Activated T-cell treated with anti-CD3 and anti-CD28 coated beads, Interleukin-2, amount 50 U/mL, for 4 hours (primary cell): Measurements from ENCODE around the gene SDK2. TPM values are rescaled to one million over a fixed set of nuclear protein-coding genes. Genes with fewer than 3 reads are reported as not detected.

Experiments
- ATAC-seq, 2 donors: fragments of 200-7000 bp; cut with Tn5 transposase; one replicate each; pipeline ENCODE4 v1.10.0; 2021
- DNase-seq: peaks from one replicate; pipeline ENCODE4 v3.0.0-alpha.2; 2020
- H3K27me3 Mint-ChIP-seq: one replicate; pipeline ENCODE4 v1.8.0; 2021; ENCODE audit warnings: low read depth, mixed read lengths
- H3K36me3 Mint-ChIP-seq: one replicate; pipeline ENCODE4 v1.8.0; 2022; ENCODE audit warnings: mixed read lengths; ENCODE audit not compliant: insufficient read depth
- H3K4me1 Mint-ChIP-seq: one replicate; pipeline ENCODE4 v1.8.0; 2021; ENCODE audit warnings: low read depth, mixed read lengths
- H3K4me3 Mint-ChIP-seq: one replicate; pipeline ENCODE4 v1.8.0; 2021; ENCODE audit warnings: mild to moderate bottlenecking, moderate library complexity, mixed read lengths
- H3K9me3 Mint-ChIP-seq: one replicate; pipeline ENCODE4 v1.8.0; 2021; ENCODE audit warnings: mixed read lengths
- total RNA-seq, 3 donors: library from RNA; stranded (reverse); gene quantifications; one replicate each; pipeline ENCODE4 v1.2.1, GENCODE V29; 2021

Gene SDK2
- total RNA-seq, 3 donors from 2014 or later, result 0.08 to 0.20 (median 0.08) TPM

DNA sequence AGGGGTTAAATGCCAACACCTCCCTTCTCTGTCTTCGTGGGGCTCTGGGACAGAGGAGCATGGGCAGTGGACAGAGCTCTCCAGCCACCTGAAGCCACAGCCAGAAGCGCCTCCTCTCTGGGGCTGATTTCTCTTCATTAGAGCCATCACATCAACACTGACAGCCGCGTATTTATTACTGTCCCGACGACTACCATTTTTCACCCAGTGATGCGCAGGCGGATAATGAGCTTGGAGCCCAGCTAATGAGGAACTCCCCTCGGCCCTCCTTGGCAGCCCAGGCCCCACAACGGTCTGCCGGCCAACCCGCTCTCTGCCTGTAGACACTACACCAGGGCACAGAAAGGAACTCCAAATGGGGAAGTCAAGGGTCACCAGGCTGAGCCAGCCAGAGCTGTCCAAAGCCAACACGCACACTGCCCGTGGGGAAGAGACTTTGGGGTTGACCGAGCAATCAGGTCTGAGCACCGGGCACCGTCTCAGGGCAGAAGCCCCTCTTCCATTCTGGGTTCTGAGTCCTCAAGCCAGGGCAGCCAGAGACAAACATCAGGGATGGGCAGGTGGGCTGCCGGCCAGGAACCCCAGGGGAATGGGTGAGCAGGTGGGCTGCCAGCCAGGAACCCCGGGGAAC is 13.2 kb downstream of the SDK2 start:
- no peaks in the 10 kb centered on the region for H3K36me3 Mint-ChIP-seq
- no peaks in the 10 kb centered on the region for H3K9me3 Mint-ChIP-seq
- no peaks in the 10 kb centered on the region for H3K27me3 Mint-ChIP-seq
- no peak overlapping the region for H3K4me3 Mint-ChIP-seq
- no peaks in the 10 kb centered on the region for H3K4me1 Mint-ChIP-seq
- ATAC-seq (no peak), DNase-seq (no peak)

DNA sequence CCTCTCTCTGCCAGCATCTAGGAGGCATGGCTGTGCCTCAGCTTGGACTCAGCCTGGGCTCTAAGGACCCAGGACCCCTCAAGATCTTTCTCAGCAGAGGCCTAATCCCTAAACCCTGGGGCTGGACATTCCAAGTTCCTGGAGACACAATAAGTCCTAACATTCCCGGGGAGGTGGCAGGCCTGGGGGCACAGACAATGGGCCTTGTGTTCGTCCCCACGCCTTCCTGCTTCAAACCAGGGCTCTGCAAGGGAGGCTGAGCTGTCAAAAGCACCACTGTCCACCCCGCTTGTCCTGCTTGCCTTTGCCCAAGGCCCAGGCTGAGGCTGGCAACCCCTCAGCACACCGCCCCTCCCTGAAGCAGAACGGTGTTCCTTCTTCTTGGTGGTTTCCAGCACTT is 13.7 kb downstream of the SDK2 start:
- Mint-ChIP-seq H3K36me3 (no peaks in the 10 kb centered on the region), H3K4me1 (no peaks in the 10 kb centered on the region), H3K4me3 (no peak overlapping the region), H3K27me3 (no peaks in the 10 kb centered on the region), H3K9me3 (no peaks in the 10 kb centered on the region)
- no peak for DNase-seq
- ATAC-seq, result no peak

DNA sequence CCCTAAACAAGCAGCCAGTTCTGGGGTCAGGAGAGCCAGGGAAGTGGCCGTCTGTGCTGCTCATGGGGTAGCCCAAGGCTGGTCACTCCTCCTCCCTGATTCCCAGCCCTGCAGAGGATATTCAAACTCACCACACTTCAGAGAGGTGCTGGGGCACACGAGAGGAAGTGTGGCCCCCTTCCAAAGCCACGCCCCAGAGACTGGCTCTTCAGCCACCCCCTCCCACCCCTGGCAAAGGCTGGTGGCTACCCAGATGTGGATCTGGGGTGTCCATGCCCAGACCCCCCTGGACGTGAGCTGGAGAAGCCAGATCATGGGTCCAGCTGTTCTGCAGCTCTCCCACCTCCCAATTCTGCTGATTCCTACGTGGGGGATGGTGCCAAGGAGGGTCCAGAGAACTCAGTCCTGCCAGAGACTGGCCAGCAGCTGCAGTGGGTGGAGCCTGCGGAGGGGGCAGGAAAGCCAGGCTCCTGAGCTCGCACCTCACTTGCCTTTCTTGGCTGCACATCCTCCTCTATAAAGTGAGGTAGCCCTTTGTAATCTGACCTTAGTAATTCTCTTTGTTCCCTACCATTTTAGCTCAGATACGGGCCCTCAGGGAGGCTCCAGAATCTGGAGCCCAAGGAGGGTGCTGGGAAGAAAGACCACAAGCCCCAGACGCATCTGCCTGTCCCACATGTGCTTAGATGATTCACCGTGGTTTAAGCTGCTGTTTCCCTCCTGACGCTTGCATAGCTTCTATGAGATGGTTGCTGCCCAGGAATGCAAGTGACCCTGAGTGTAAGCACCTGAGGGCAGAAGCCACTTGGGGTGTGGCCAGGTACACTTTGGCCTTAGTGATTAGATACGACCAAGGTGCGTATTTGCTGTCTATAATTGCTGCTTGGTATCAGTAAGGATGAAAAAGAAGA is 15.3 kb downstream of the SDK2 start:
- Mint-ChIP-seq H3K36me3 (no peaks in the 10 kb centered on the region), H3K4me1 (no peaks in the 10 kb centered on the region), H3K9me3 (no peaks in the 10 kb centered on the region), H3K4me3 (no peak overlapping the region), H3K27me3 (no peaks in the 10 kb centered on the region)
- ATAC-seq (no peak), DNase-seq (no peak)

DNA sequence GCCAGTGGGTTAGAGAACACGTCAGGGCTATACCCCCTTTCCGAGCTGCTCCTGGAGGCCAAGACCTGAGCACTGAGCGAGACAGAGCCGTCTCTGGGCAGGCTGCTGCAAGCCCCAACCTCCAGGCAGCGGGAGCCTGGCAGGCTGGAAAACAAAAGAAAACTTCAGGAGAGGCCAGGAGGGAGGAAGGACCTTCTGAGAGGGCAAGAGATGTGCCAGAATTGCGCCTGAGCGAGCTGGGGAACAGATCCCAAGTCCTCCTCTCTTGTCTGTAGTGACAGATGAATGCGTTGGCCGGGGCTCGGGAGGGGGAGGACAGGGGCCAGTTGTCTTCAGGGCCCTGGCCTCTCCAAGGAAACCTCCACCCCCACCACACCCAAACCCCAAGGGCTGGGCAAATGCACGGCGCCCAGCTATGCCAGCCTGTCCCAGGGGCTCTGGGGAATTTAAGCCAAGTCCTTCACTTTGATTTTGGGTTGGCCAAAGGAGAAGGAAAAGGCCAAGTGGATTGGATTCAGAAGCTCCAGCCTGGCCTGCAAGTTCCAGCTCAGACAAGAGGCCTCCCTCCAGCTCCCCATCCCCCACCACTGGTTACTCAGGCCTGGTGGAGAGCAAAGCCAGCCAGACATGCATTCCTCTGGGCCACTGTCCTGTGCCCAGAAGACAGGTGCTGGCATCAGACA is 18.1 kb downstream of the SDK2 start:
- DNase-seq (no peak), ATAC-seq (no peak)
- no peaks in the 10 kb centered on the region for H3K36me3 Mint-ChIP-seq
- H3K4me1 Mint-ChIP-seq, result no peaks in the 10 kb centered on the region
- no peak overlapping the region for H3K4me3 Mint-ChIP-seq
- no peaks in the 10 kb centered on the region for H3K9me3 Mint-ChIP-seq
- no peaks in the 10 kb centered on the region for H3K27me3 Mint-ChIP-seq

DNA sequence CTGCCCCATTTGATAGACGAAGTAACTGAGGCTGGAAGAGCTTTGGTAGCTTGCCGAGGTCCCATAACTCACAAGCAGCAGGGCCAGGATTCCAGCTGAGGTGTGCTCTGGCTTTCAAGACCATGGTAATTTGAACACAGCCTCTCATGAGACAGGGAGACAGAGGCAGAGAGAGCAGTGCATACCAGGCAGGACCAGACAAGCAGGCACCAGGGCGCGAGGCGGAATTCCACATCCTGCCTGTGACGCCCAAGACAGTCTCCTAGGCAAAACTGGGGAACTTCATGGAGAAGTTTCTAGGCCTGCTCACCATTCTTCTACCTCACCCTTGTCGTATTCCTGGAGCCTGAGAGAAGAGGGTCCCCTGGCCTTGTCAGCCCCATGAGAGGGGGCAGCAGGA is 19.2 kb downstream of the SDK2 start:
- no peaks in the 10 kb centered on the region for H3K9me3 Mint-ChIP-seq
- H3K27me3 Mint-ChIP-seq, result no peaks in the 10 kb centered on the region
- H3K4me3 Mint-ChIP-seq, result no peak overlapping the region
- ATAC-seq (no peak), DNase-seq (no peak)
- H3K36me3 Mint-ChIP-seq, result no peaks in the 10 kb centered on the region
- no peaks in the 10 kb centered on the region for H3K4me1 Mint-ChIP-seq

DNA sequence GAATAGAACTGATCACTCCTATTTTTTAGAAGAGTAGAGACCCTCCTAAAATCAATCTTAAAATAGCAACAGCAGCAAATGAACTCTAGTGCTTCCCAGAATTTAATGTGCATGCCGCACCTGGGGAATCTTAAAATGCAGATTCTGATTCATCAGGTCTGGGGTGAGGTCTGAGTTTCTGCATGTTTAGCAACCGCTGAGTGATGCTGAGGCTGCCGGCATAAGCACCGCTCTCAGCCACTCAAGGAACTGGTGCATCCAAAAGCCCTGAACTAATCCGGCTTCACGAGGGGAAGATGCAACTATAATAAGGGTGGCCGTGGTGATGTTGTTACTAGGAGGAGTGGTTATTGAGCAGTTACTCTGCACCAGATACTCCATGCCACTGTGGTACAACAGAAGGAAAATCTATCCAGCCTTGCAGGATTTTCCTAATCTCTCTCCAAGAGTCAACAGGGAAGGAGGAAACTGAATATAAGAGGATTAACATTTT is 19.7 kb downstream of the SDK2 start:
- H3K9me3 Mint-ChIP-seq, result peaks cover 2% of the 10 kb centered on the region
- H3K36me3 Mint-ChIP-seq, result peaks cover under 1% of the 10 kb centered on the region
- DNase-seq (no peak), ATAC-seq (no peak)
- no peaks in the 10 kb centered on the region for H3K27me3 Mint-ChIP-seq
- H3K4me3 Mint-ChIP-seq, result no peak overlapping the region
- H3K4me1 Mint-ChIP-seq, result no peaks in the 10 kb centered on the region

DNA sequence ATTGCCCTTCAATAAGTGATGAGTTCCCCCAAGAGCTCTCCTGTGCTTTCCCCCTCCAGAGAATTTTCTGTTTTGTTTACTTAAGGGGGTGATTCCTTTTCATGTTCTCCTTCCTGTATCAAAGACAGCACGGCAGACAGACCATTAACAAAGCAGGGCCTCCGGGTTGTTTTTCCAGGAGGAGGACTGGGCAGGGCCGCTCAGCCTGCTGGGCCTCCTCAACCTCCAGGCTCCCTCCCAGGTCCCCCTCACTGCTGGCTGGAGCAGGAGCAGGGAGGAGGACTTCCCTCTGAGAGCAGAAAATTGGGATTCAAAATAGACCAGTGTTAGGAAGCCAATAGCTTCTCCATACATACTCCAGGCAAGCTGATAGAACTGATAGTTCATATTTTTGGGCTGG is 20.4 kb downstream of the SDK2 start:
- ATAC-seq, result no peak
- no peak overlapping the region for H3K4me3 Mint-ChIP-seq
- peaks cover 8% of the 10 kb centered on the region for H3K9me3 Mint-ChIP-seq
- DNase-seq, result no peak
- no peaks in the 10 kb centered on the region for H3K4me1 Mint-ChIP-seq
- no peaks in the 10 kb centered on the region for H3K27me3 Mint-ChIP-seq
- H3K36me3 Mint-ChIP-seq, result peaks cover 1% of the 10 kb centered on the region

DNA sequence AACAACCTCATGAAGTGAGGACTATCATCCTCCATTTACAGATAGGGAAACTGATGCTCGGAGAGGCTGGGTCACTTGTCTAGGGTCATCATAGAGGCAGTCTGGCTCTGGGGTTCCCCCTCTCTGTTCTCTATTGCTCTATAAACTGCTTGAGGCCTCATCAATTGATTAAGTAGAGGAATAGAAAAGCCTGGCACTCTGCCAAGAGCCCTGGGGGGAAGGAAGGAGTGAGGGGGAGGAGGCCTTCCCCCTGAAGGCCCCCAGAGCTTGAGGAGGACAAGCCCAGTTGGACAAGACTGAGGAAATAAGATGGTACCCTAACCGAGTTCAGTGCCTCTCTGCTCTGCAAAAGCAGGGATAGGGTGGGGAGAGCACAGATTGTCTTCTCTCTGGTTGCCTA is 21.0 kb downstream of the SDK2 start:
- no peak for ATAC-seq
- H3K9me3 Mint-ChIP-seq, result peaks cover 11% of the 10 kb centered on the region
- H3K4me3 Mint-ChIP-seq, result no peak overlapping the region
- DNase-seq, result no peak
- H3K36me3 Mint-ChIP-seq, result peaks cover 1% of the 10 kb centered on the region
- no peaks in the 10 kb centered on the region for H3K27me3 Mint-ChIP-seq
- no peaks in the 10 kb centered on the region for H3K4me1 Mint-ChIP-seq

DNA sequence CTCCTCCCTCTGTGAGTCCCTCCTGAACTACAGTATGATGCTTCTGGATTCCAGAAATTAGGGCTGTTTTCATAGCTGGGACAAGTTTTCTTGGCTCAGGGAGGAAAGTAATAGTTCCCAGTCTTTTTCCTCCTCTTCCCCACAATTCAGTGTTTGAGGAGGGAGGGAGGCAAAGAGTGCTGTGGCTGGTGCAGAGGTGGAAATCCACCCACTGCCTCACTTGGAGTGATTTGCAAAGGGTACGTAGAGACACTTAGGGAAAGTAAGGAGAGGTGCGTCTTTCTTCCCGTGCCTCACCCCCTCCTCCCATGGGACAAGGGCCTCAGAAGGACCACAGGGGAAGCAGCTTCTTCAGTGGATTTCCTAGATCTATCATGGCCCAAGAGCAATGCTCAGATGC is 21.9 kb downstream of the SDK2 start:
- Mint-ChIP-seq H3K4me1 (no peaks in the 10 kb centered on the region), H3K4me3 (no peak overlapping the region), H3K36me3 (peaks cover 1% of the 10 kb centered on the region), H3K27me3 (no peaks in the 10 kb centered on the region), H3K9me3 (peaks cover 11% of the 10 kb centered on the region)
- no peak for ATAC-seq
- DNase-seq, result no peak

DNA sequence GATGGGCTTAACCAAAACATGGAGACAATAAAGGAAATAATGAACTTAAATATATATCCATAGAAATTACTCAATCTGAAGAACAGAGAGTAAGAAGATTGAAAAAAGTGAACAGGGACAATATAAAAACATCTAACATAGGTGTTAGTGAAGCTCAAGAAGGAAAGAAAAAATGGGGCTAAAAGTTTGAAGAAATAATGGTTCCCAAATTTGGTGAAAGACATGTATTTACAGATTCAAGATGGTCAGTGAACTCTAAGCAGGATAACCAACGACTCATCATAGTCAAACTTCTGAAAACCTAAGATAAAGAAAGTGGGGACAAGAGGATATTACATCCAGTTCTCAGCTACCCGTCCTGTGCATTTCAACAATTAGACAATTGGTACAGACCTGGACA is 22.6 kb downstream of the SDK2 start:
- H3K4me1 Mint-ChIP-seq, result peaks cover 2% of the 10 kb centered on the region

DNA sequence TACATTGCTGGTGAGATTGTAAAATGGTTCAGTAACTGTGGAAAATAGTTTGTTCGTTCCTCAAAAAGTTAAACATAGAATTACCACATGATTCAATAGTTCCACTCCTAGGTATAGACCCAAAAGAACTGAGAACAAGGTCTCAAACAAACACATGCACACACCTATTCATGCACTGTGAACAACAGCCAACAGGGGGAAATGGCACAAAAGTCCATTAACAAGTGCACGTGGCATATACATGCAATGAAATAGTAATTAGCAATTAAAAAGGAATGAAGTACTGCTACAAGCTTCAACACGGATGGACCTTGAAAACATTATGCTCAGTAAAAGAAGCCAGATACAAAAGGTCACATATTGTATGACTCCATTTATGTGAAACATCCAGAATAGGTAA is 23.8 kb downstream of the SDK2 start:
- Mint-ChIP-seq H3K4me1 (peaks cover 2% of the 10 kb centered on the region), H3K27me3 (peaks cover 3% of the 10 kb centered on the region), H3K36me3 (peaks cover 1% of the 10 kb centered on the region), H3K4me3 (no peak overlapping the region), H3K9me3 (peaks cover 11% of the 10 kb centered on the region)
- ATAC-seq (no peak), DNase-seq (no peak)

More for the DNA sequence above, 22.6 kb downstream of the SDK2 start:
- DNase-seq, result no peak
- ATAC-seq, result no peak
- no peak overlapping the region for H3K4me3 Mint-ChIP-seq
- H3K27me3 Mint-ChIP-seq, result no peaks in the 10 kb centered on the region
- peaks cover 1% of the 10 kb centered on the region for H3K36me3 Mint-ChIP-seq
- peaks cover 11% of the 10 kb centered on the region for H3K9me3 Mint-ChIP-seq

DNA sequence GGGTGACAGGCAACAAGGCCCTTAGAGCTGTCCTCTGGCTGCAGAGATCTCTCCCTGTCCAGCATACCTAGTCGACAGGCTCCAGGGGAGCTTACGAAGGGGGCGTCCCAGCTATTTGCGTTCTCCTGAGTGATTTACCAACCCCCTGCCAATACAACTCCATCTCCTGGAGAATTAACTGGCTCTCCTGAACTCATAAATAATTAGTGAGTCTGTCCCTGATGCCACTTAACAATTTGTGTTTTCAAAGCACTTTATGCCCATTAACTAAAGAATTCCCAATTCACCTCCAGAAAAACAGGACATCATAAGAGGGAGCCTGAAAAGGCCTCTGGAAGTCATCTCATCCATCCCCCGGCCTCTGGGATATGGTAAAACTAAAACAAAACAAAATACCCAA is 26.7 kb downstream of the SDK2 start:
- Mint-ChIP-seq H3K9me3 (peaks cover 11% of the 10 kb centered on the region), H3K36me3 (peaks cover 1% of the 10 kb centered on the region), H3K27me3 (peaks cover 5% of the 10 kb centered on the region), H3K4me1 (peaks cover 2% of the 10 kb centered on the region), H3K4me3 (no peak overlapping the region)
- ATAC-seq, result no peak
- no peak for DNase-seq

DNA sequence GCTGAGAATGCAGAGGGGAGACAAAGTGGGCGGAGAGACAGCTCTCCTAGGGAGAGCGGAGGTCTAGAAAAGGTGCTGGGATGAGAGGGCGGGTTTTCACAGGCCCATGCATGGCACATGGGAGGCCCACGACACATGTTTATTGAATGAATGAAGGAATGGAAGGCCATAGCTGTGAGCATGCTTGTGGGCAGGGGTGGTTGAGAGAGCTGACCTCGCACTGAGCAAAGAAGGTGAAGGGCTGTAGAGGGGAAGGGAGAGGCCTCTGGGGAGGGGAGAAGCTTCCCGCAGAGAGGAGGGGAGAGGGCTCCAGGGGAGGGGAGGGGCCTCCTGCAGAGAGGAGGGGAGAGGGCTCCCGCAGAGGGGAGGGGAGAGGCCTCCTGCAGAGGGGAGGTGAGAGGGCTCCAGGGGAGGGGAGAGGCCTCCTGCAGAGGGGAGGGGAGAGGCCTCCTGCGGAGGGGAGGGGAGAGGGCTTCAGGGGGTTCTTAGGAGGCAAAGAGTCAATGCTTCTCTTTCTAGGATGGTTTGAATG is 27.3 kb downstream of the SDK2 start:
- Mint-ChIP-seq H3K4me3 (no peak overlapping the region), H3K36me3 (peaks cover 1% of the 10 kb centered on the region), H3K9me3 (peaks cover 11% of the 10 kb centered on the region), H3K4me1 (peaks cover 2% of the 10 kb centered on the region), H3K27me3 (peaks cover 5% of the 10 kb centered on the region)
- DNase-seq (no peak), ATAC-seq (no peak)

DNA sequence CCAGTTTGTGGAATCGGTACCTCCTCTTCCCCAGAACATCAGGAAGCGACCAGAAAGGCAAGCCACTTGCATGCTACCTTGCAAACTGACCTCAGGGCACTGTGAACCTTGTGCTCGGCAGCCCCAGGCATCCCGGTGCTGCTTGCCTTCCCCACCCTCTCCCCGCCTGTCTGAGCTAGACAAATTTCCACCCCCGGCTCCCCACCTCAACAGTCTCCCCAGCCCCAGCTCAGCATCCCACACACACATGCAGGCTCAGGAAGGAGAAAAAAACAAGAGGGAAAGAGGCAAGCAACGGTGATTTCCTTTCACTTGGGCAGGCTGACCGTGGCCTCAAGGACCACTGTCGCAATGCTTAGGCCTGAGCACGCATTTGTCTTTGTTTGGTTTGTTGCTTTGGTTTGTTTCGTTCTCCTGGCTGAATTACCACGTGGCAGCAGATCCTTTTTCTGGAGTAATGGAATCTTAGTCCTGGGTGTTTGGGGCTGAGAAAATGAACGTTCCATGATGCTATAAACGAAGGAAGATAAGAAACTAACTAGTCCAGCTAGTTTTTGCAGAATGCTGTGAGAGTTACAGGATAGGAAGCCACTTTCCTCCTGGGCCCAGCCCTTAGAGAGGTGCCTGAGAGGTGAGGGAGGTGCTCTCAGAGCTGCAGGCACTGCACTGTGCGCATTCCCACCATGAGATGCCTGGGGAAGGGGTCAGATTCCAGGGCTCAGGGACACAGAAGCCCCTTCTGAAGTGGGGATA is 27.9 kb downstream of the SDK2 start:
- Mint-ChIP-seq H3K4me1 (peaks cover 2% of the 10 kb centered on the region), H3K27me3 (peaks cover 5% of the 10 kb centered on the region), H3K36me3 (peaks cover 1% of the 10 kb centered on the region), H3K4me3 (no peak overlapping the region), H3K9me3 (peaks cover 11% of the 10 kb centered on the region)
- no peak for DNase-seq
- ATAC-seq, result no peak
